AG09319 (cell line): ENCODE results near the gene BMP4.

Source experiments
- DNase-seq: peaks from one replicate; pipeline ENCODE4 v3.0.0-alpha.2; 2010; ENCODE audit warnings: low read depth; ENCODE audit errors: extremely low read depth
- TF ChIP-seq, protein P1 (sequence below): IDR thresholded peaks from 2 replicates; pipeline ENCODE4 v1.5.1; 2011; ENCODE audit warnings: low read depth, mild to moderate bottlenecking, inconsistent platforms, low read length, moderate library complexity

Gene BMP4

DNA sequence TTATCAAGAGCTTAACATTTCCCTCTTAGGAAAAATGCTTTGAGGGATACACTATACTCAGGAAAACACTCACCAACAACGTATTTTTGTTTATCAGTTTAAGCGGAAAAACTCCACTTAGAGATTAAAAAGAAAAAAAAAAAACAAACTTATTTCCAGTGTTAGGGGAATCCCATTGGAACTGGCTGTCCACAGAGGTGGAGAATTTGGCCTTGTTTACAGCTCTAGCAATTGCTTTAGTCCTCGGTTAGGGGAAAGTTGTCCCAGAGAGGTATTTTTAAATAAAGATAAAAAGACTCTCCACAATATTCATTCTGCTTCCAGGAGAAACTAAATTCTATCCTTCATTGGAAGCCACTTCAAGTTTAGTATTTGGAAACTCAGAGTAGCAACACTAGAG lies 21.6 kb upstream of the BMP4 start:
- DNase-seq, result no peak
- TF ChIP-seq, protein P1, sequence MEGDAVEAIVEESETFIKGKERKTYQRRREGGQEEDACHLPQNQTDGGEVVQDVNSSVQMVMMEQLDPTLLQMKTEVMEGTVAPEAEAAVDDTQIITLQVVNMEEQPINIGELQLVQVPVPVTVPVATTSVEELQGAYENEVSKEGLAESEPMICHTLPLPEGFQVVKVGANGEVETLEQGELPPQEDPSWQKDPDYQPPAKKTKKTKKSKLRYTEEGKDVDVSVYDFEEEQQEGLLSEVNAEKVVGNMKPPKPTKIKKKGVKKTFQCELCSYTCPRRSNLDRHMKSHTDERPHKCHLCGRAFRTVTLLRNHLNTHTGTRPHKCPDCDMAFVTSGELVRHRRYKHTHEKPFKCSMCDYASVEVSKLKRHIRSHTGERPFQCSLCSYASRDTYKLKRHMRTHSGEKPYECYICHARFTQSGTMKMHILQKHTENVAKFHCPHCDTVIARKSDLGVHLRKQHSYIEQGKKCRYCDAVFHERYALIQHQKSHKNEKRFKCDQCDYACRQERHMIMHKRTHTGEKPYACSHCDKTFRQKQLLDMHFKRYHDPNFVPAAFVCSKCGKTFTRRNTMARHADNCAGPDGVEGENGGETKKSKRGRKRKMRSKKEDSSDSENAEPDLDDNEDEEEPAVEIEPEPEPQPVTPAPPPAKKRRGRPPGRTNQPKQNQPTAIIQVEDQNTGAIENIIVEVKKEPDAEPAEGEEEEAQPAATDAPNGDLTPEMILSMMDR, result no peak

DNA sequence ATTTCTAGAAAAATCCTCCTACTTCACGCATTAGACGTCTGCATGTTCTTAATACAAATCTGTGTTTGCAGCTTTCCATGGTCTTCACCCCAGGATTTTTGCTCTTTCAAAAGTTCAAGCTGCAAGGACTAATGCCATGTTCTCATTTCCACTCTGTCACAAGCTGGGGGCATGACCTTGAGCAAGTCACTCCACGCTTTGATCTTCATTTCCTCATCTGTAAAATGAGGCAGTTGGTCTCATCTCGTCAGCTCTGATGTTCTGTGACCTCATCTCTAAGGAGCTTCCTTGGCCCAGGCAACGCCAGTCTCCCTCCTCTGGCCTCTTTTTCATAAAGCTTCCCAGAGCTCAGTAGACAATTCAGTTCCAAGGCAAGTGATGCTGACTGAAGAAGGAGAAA lies 18.8 kb upstream of the BMP4 start:
- no peak for DNase-seq
- TF ChIP-seq, protein P1, result no peak

DNA sequence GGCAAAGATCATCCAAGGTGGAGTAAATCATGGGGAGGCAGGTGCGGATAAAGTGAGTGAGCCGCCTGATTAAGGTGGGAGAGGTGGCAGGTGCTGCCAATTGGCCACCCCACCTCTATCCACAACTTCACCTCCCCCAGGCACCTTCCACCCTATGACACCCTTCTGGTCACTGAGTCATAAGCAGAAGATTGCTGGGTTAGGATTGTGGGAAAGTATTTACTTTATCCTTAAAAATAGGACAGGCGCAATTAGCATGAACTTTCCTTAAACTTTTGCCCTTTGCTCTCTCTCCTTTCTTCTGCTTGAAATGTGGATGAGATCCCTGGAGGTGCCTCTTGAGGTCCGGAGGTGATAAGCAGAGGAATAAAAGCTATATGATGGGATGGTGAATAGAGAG lies 14.9 kb upstream of the BMP4 start:
- TF ChIP-seq, protein P1, result no peak
- no peak for DNase-seq

DNA sequence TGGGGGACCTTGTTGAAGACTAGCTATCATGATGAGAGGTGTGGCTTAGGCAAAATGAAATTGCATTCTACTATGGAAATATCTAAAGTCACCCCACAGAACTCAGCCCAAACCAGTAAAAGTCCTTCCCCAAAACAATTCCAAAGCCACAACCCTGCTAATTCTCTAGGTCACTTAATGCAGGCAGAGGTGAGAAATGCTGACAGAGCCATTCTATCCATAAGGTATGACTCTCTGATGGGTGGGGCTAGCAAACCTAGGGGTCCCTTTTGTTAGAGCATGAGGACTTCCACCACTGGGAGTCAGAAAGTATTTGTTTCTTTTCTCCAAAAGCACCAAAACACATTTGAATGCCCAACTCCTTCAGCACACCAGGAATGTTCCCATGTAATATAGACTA lies 12.7 kb upstream of the BMP4 start:
- no peak for DNase-seq
- TF ChIP-seq, protein P1, result no peak

DNA sequence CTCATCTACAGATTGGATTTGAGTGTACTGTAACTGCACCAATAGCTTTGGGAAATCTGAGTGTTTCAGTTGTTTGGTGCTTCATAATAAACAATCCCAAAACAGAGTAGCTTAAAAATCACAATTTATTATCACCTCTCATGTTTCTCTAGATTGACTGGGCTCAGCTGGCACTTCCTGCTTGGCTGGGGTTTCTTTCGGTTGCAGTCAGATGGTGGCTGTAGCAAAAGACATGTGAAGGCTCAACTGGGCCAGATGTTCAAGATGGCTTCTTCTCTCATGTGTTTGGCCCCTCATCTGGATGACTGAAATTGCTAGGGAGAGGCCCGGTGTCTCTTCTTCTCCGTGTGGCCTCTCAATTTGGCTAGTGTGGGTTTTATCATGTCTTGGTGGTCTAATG lies 12.1 kb upstream of the BMP4 start:
- DNase-seq, result no peak
- TF ChIP-seq, protein P1, result no peak

DNA sequence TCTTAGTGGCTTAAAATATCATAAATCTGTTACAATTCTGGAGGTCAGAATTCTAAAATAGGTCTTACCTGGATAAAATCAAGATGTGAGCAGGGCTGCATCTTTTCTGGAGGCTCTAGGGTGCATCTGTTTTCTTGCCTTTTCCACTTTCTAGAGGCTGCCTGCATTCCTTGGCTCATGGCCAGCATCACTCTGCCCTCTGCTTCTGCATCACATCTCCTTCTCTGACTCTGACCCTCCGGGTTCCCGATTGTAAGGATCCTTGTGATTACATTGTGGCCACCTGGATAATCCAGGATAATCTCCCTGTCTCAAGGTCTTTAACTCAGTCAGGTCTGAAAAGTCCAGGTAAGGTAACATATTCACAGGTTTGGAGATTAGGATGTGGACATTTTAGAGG lies 11.0 kb upstream of the BMP4 start:
- TF ChIP-seq, protein P1, result no peak
- DNase-seq, result no peak

- TF ChIP-seq, protein P1, result no peak
- DNase-seq, result no peak
Measured at GRCh38 chr14:53964249-53964648, 7.6 kb upstream of the BMP4 start.
